ENCODE data around the gene FCAMR. TPM values are rescaled to one million over a fixed set of nuclear protein-coding genes. Genes with fewer than 3 reads are reported as not detected.
A peak's percentile ranks its signal among the peaks of the same experiment; 100 is the strongest.

FCAMR gene
- total RNA-seq, 4 donors from 2014 or later: not detected

DNA sequence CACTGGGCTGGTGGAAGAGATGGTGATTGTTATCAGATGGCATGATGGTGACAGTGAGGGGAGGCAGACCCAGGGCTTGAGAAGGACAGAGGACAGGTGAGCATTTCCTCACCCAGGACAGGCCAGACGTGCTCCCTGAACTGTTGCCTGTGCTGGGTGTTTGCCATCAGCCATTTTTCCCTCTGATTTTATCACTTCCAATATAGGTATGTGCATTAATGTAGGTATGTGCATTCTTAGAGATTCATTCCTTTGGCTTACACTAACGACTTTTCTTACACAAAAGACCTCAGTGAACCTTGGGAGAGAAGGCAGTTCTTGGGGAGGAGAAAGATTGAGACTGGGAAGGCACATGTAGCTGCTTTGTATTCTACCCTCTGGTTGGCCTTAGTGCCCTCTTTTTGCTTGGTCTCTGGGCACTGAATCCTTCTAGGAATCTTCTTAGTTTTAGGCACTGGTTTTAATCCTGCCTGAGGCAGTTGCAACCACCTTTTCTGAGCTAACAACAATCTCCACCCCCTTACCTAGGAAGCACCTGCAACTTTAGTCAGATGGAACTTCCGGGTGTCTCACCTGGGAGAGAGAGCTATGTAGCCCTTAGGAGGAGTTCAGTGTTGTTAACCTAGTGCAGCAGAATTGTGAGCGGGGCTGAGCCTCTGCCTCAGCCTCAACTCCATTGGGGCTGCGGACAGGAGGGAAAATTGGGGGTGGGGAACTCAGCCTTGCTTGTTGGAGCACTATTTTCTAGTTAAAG, 31.4 kb upstream of the FCAMR start:
- no peak for TF ChIP-seq POLR2A (IDR thresholded peaks at IDR 0.05)
- TF ChIP-seq, protein P1, sequence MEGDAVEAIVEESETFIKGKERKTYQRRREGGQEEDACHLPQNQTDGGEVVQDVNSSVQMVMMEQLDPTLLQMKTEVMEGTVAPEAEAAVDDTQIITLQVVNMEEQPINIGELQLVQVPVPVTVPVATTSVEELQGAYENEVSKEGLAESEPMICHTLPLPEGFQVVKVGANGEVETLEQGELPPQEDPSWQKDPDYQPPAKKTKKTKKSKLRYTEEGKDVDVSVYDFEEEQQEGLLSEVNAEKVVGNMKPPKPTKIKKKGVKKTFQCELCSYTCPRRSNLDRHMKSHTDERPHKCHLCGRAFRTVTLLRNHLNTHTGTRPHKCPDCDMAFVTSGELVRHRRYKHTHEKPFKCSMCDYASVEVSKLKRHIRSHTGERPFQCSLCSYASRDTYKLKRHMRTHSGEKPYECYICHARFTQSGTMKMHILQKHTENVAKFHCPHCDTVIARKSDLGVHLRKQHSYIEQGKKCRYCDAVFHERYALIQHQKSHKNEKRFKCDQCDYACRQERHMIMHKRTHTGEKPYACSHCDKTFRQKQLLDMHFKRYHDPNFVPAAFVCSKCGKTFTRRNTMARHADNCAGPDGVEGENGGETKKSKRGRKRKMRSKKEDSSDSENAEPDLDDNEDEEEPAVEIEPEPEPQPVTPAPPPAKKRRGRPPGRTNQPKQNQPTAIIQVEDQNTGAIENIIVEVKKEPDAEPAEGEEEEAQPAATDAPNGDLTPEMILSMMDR (IDR thresholded peaks at IDR 0.05): no peak
- DNase-seq: no peak
- Histone ChIP-seq H3K27ac (peak overlapping the region; percentile 47 to 87 (median 83)), H3K4me3 (no peak overlapping the region), H3K9me3 (no peaks in the 10 kb centered on the region), H3K36me3 (no peaks in the 10 kb centered on the region), H3K4me1 (peaks cover 0 to 49% (median 7%) of the 10 kb centered on the region in 3 donors), H3K27me3 (no peaks in the 10 kb centered on the region)
- intact Hi-C loops (cut with DNase I): no loop called here
- 48 to 61% methylated on average over 4 to 5 of the region's 5 CpGs for WGBS, 2 donors

DNA sequence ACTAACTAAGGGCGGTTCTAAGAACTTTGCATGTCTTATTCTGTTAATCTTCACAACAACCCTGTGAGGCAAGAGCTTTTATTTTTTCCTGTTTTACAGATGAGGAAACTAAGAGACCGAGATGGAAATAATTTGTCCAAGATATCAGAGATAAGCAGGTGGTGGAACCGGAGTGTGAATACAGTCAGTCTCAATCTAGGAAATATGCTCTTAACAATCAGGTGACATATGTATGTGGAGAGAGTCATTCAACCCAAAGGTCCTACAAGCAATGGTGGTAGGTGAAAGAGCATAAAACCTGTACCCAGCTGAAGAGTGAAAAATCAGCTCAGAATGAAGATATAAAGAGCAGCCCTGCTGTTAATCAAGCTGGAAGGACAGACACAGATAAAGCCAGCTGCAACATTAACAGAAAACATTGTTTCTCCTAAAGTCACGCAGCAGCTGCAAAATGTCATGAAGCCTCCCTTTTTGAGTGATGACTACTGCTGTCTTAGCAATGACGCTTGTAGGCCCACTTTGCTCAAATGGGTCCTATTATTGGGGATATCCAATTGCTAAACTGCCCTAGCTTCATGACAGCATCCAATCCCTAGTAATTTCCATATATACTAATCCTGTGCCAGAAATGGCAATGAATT, 30.5 kb upstream of the FCAMR start:
- H3K4me3 ChIP-seq: no peak overlapping the region
- no peaks in the 10 kb centered on the region for H3K9me3 ChIP-seq
- no peaks in the 10 kb centered on the region for H3K27me3 ChIP-seq
- 74 to 79% methylated on average over 5 of the region's 5 CpGs for WGBS, 2 donors
- intact Hi-C loops (cut with DNase I): no loop called here
- DNase-seq: no peak
- H3K27ac ChIP-seq: peak overlapping the region in 3 of 4 donors; percentile 80 to 87 (median 86)
- TF ChIP-seq POLR2A (IDR thresholded peaks at IDR 0.05): no peak
- TF ChIP-seq, protein P1 (IDR thresholded peaks at IDR 0.05): no peak
- H3K36me3 ChIP-seq: no peaks in the 10 kb centered on the region
- H3K4me1 ChIP-seq: peaks cover 0 to 49% (median 7%) of the 10 kb centered on the region in 3 donors

DNA sequence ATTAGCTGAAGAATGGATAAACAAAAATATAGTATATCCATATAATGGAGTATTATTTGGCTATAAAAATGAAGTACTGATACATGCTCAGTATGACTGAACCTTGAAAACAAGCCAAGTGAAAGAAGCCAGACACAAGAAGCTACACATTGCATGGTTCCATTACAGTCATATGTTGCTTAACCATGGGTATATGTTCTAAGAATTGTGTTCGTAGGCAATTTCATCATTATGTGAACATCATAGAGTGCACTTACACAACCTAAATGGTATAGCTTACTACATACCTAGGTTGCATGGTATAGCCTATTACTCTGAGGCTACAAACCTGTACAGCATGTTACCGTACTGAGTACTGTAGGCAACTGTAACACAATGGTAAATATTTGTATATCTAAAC, 28.6 kb upstream of the FCAMR start:
- 62 to 88% methylated on average over 2 of the region's 2 CpGs for WGBS, 2 donors
- intact Hi-C loops (cut with DNase I): no loop called here
- TF ChIP-seq, protein P1 (IDR thresholded peaks at IDR 0.05): no peak
- TF ChIP-seq POLR2A (IDR thresholded peaks at IDR 0.05): no peak

DNA sequence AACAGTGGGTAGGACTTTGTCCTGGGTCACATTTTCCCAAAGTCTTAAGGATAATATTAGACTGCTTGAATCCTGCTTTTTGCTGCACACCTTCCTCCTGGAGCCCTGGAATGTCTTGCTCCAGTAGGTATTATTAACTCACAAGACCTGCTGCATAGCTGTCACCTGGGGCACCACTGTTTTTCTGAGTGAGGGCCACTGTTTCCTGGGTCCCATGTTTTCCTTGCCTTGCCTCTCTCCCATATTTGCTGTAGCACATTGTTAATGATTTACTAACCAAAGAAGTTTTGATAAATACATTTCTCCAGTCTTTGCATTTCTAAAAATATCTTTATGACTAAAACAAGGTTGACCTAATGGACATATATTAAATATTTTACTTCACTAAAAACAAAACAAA, 22.5 kb upstream of the FCAMR start:
- Histone ChIP-seq H3K4me1 (peaks cover 0 to 4% (median 0%) of the 10 kb centered on the region in 3 donors), H3K4me3 (no peak overlapping the region), H3K27ac (no peak overlapping the region), H3K9me3 (no peaks in the 10 kb centered on the region), H3K36me3 (no peaks in the 10 kb centered on the region), H3K27me3 (peaks cover 0 to 17% (median 0%) of the 10 kb centered on the region in 4 donors)
- intact Hi-C loops (cut with DNase I): no loop called here
- no peak for DNase-seq
- TF ChIP-seq, protein P1 (IDR thresholded peaks at IDR 0.05): no peak
- TF ChIP-seq POLR2A (IDR thresholded peaks at IDR 0.05): no peak

More for the DNA sequence above, 28.6 kb upstream of the FCAMR start:
- no peak for DNase-seq
- no peaks in the 10 kb centered on the region for H3K36me3 ChIP-seq
- H3K9me3 ChIP-seq: no peaks in the 10 kb centered on the region
- peaks cover 0 to 3% (median 0%) of the 10 kb centered on the region in 4 donors for H3K27me3 ChIP-seq
- no peak overlapping the region for H3K4me3 ChIP-seq
- peaks cover 0 to 35% (median 7%) of the 10 kb centered on the region in 3 donors for H3K4me1 ChIP-seq
- no peak overlapping the region for H3K27ac ChIP-seq

DNA sequence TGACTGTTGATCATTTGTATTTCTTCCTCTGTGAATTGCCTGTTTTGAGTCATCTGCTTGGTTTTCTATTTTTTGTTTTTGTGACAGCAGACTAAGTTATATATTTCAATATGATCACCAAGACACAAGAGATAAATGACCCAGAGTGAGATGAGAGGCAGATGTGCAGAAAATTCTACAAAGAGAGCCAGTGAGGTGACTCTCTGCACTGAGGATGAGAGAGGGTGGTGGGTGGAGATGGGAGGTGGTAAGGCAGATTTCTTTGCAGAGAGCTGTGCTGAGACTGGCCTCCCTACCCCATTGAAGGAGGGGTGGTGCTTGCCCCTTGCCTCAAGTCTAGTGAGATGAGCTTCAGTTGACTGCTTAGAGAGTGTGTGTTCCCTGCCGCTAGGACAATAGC, 17.6 kb upstream of the FCAMR start:
- Histone ChIP-seq H3K4me3 (no peak overlapping the region), H3K27me3 (peaks cover 0 to 21% (median 0%) of the 10 kb centered on the region in 4 donors), H3K4me1 (peaks cover 0 to 15% (median 0%) of the 10 kb centered on the region in 3 donors), H3K36me3 (no peaks in the 10 kb centered on the region), H3K27ac (no peak overlapping the region), H3K9me3 (no peaks in the 10 kb centered on the region)
- WGBS, 2 donors: 88 to 100% methylated on average over 1 of the region's 1 CpG
- TF ChIP-seq, protein P1 (IDR thresholded peaks at IDR 0.05): no peak
- no peak for TF ChIP-seq POLR2A (IDR thresholded peaks at IDR 0.05)
- no peak for DNase-seq
- intact Hi-C loops (cut with DNase I): no loop called here
